ENCODE data around the gene GFPT2. TPM values are rescaled to one million over a fixed set of nuclear protein-coding genes. Genes with fewer than 3 reads are reported as not detected.
A peak's percentile ranks its signal among the peaks of the same experiment; 100 is the strongest.

GFPT2 gene
- total and polyA plus RNA-seq, 9 of the 15 experiments (the other 6 are each of a cell fraction or from before 2014, with no cell fraction given), result 0.07 to 0.14 (median 0.08) TPM; not detected in 6

- TF ChIP-seq ZBTB49 (CRISPR knock-in tag; IDR thresholded peaks at IDR 0.05; ENCODE audit: borderline replicate concordance) (no peak), SAFB (IDR thresholded peaks at IDR 0.05; ENCODE audit: borderline replicate concordance, low read depth, low read length) (0 out of 2 replicates have a peak, but pooled peaks have one; percentile 37)
Measured at GRCh38 chr5:180352116-180353047, 754 bp downstream of the GFPT2 start (continued).

DNA sequence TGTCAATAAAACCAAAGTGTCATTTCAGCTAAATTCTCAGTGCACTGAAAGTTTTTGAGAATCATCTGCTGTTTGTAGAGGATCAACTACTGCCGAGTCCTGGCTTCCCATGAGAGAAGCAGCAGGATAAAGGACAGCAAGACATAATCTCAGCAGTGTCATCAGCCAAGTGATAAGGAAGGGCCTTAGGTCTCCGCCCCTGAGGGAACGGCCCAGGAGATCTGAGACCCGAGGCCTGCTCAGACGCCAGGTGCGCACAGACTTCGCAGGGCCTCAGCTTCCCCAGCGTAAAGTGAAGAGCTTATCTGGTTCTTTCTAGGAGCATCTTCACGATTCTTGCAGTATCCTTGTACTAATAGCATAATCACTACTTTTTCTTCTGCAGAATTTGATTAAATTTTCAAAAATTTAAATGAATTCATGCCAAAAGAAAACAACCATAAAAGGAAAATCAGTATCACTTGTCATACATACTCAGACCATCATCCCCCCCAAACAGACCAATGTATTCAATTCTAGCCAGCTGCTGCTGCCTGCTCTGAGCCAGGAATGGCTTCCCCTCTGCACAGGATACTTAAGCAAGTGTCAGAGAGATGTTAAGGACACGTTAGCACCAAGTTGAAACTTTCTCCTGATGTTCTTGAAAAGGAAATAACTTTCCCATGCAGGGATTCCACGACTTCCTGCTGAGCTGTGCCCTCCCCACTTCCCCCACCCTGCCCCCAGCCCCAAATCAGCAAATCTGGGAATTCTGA, 2.2 kb downstream of the GFPT2 start:
- CTCF ChIA-PET (ENCODE audit: low intra/inter-chr PET ratio), result no interaction called here
- Histone ChIP-seq H3K9ac (ENCODE audit: insufficient read depth in 1 of 2, low read depth in 2 of 2, low read length in 2 of 2) (no peak overlapping the region), H3K27me3 (ENCODE audit: control insufficient read depth in 2 of 2, insufficient read depth in 2 of 2, low read length in 2 of 2) (peaks cover 33 to 87% of the 10 kb centered on the region in 2 experiments; a peak in 4 of 5 replicates), H2AFZ (ENCODE audit: low read depth, low read length) (no peak overlapping the region), H4K20me1 (replicated peaks; ENCODE audit: control insufficient read depth, insufficient read depth, low read length) (peaks cover 14% of the 10 kb centered on the region; the same call in 1 of the 2 replicates), H3K36me3 (ENCODE audit: control insufficient read depth, insufficient read depth, low read length) (no peaks in the 10 kb centered on the region), H3K4me2 (ENCODE audit: insufficient read depth, low read length) (no peak overlapping the region), H3K79me2 (ENCODE audit: control insufficient read depth, insufficient read depth, low read length) (no peaks in the 10 kb centered on the region), H3K4me1 (replicated peaks in 1 of 2; ENCODE audit: control insufficient read depth in 2 of 2, insufficient read depth in 2 of 2, low read length in 2 of 2) (peaks cover 0 to 23% of the 10 kb centered on the region in 2 experiments; a peak in 2 of 5 replicates), H3K27ac (ENCODE audit: extremely low read depth, low read depth, low read length) (no peak overlapping the region), H3K9me1 (ENCODE audit: control insufficient read depth, insufficient read depth, low read length) (no peaks in the 10 kb centered on the region), H3K4me3 (no peak overlapping the region), H3K9me3 (replicated peaks; ENCODE audit: control insufficient read depth, insufficient read depth, low read depth, low read length) (no peaks in the 10 kb centered on the region)
- 5% methylated on average over 11 of the region's 11 CpGs for WGBS (ENCODE audit: insufficient coverage, low coverage, missing lambda C conversion rate)
- in situ Hi-C loops (cut with MboI), result no loop called here
- intact Hi-C loops (cut with micrococcal nuclease), result no loop called here
- FAIRE-seq, result no peak
- no peak for DNase-seq (ENCODE audit: extremely low read depth in 1 of 4, low spot score in 3 of 4)
- BruUV-seq (replicated peaks), result no TSS peak
- TF ChIP-seq ZNF316 (IDR thresholded peaks at IDR 0.05), result peak; percentile 32; the same call in 1 of the 2 replicates
- no peak for TF ChIP-seq MECOM (CRISPR knock-in tag; IDR thresholded peaks at IDR 0.05)
- ATAC-seq, result no peak
- POLR2A ChIA-PET, result no interaction called here

Data from K562 (cell line).